Tibial artery (tissue), 4 donors: ENCODE data around the gene ZMIZ1.

Source experiments
- DNase-seq, 2 donors: peaks; one replicate each; pipeline ENCODE4 v3.0.0-alpha.2; 2019
- H3K27ac ChIP-seq, 2 donors: fragments of 200-600 bp; sonication (generic) in 1 of 2; 1 replicate in 1 of 2; 2 replicates in 1 of 2; pipeline ENCODE4 v1.5.1; 2018 to 2019; ENCODE audit warnings: mild to moderate bottlenecking in 1 of 2
- H3K27me3 ChIP-seq, 2 donors: fragments of 200-600 bp; sonication (generic) in 1 of 2; one replicate each; pipeline versions ENCODE4 v1.5.1 to v1.6.0; 2016 to 2019
- H3K36me3 ChIP-seq, 3 donors: fragments of 200-600 bp; sonication (generic) in 2 of 3; one replicate each; pipeline ENCODE4 v1.5.1; 2016 to 2019; ENCODE audit warnings: mild to moderate bottlenecking in 2 of 3
- H3K4me1 ChIP-seq, 4 donors: fragments of 200-600 bp; sonication (generic) in 2 of 4; 1 replicate in 3 of 4; 2 replicates in 1 of 4; pipeline ENCODE4 v1.5.1; 2016 to 2019
- H3K4me3 ChIP-seq, 2 donors: fragments of 200-600 bp; sonication (generic) in 1 of 2; 1 replicate in 1 of 2; 2 replicates in 1 of 2; pipeline ENCODE4 v1.5.1; 2018 to 2019; ENCODE audit warnings: mild to moderate bottlenecking in 2 of 2
- H3K9me3 ChIP-seq, 3 donors: fragments of 200-600 bp; sonication (generic) in 1 of 3; one replicate each; pipeline ENCODE4 v1.5.1; 2016 to 2019
- CTCF ChIP-seq, 2 experiments: fragments of 200-600 bp in 1 of 2; fragments of 450-650 bp in 1 of 2; IDR thresholded peaks; one replicate each; pipeline ENCODE4 v1.5.1; 2017 to 2019; ENCODE audit warnings: antibody characterized with exemption in 2 of 2, mild to moderate bottlenecking in 1 of 2, moderate library complexity in 1 of 2
- intact Hi-C: fragments of 100-400 bp; cut with DNase I; formaldehyde crosslinking; loops from one replicate; pipeline ENCODE4 v1.15.0; 2023; ENCODE audit warnings: low total_unique reads

The ZMIZ1 gene

GRCh38 chr10:79068562-79069324, at the start of gene ZMIZ1:
Gene ZMIZ1, plus strand, starts transcription at chr10:79068966. Its CDS starts 132,667 bp downstream, at chr10:79201633.
- TF ChIP-seq CTCF (IDR thresholded peaks at IDR 0.05), result peak; percentile 2 to 24
- peak within 1 kb of the TSS; percentile 97 to 100 for H3K27ac ChIP-seq
- intact Hi-C loops, result loop anchor here (5.0 kb wide), 2 partner anchors 129 to 381 kb away; no protein-coding TSS in a partner anchor

GRCh38 chr10:79019441-79020014, 49.2 kb upstream of the ZMIZ1 start:
- Histone ChIP-seq H3K27ac (no peak overlapping the region), H3K9me3 (peaks cover 0 to 6% (median 0%) of the 10 kb centered on the region in 3 donors), H3K4me1 (no peaks in the 10 kb centered on the region), H3K4me3 (no peak overlapping the region), H3K36me3 (no peaks in the 10 kb centered on the region), H3K27me3 (no peaks in the 10 kb centered on the region)
- DNase-seq, result peak; percentile 7 to 25
- intact Hi-C loops, result no loop called here
- no peak for TF ChIP-seq CTCF (IDR thresholded peaks at IDR 0.05)

More at GRCh38 chr10:79068562-79069324, at the start of gene ZMIZ1:
- H3K9me3 ChIP-seq, result no peaks in the 10 kb centered on the region
- H3K4me3 ChIP-seq, result peak within 1 kb of the TSS; percentile 70 to 95
- no peaks in the 10 kb centered on the region for H3K27me3 ChIP-seq
- H3K36me3 ChIP-seq, result no peaks in the 10 kb centered on the region
- peaks cover 9 to 49% (median 37%) of the 10 kb centered on the region in 4 donors for H3K4me1 ChIP-seq
- peak; percentile 94 to 95 for DNase-seq

- H3K27ac ChIP-seq, result no peak overlapping the region
- DNase-seq, result peak; percentile 70 to 80
These were observed 48.7 kb upstream of the ZMIZ1 start for GRCh38 chr10:79020015-79020491.

GRCh38 chr10:79020605-79021004, 48.2 kb upstream of the ZMIZ1 start:
- H3K27ac ChIP-seq, result no peak overlapping the region
- no peak overlapping the region for H3K4me3 ChIP-seq
- H3K27me3 ChIP-seq, result no peaks in the 10 kb centered on the region
- H3K9me3 ChIP-seq, result peaks cover 0 to 6% (median 0%) of the 10 kb centered on the region in 3 donors
- H3K36me3 ChIP-seq, result no peaks in the 10 kb centered on the region
- TF ChIP-seq CTCF (IDR thresholded peaks at IDR 0.05), result no peak
- peak in 1 of 2 donors; percentile 38 for DNase-seq
- intact Hi-C loops, result no loop called here
- no peaks in the 10 kb centered on the region for H3K4me1 ChIP-seq

More at GRCh38 chr10:79020015-79020491, 48.7 kb upstream of the ZMIZ1 start:
- Histone ChIP-seq H3K4me3 (no peak overlapping the region), H3K36me3 (no peaks in the 10 kb centered on the region), H3K9me3 (peaks cover 0 to 6% (median 0%) of the 10 kb centered on the region in 3 donors), H3K27me3 (no peaks in the 10 kb centered on the region), H3K4me1 (no peaks in the 10 kb centered on the region)
- intact Hi-C loops, result no loop called here
- TF ChIP-seq CTCF (IDR thresholded peaks at IDR 0.05), result no peak

- H3K9me3 ChIP-seq, result peaks cover 0 to 6% (median 0%) of the 10 kb centered on the region in 3 donors
- H3K36me3 ChIP-seq, result no peaks in the 10 kb centered on the region
- H3K27ac ChIP-seq, result no peak overlapping the region
- no peaks in the 10 kb centered on the region for H3K27me3 ChIP-seq
- intact Hi-C loops, result no loop called here
- H3K4me3 ChIP-seq, result no peak overlapping the region
- no peak for TF ChIP-seq CTCF (IDR thresholded peaks at IDR 0.05)
- peak in 1 of 2 donors; percentile 54 for DNase-seq
- no peaks in the 10 kb centered on the region for H3K4me1 ChIP-seq
These were observed 47.3 kb upstream of the ZMIZ1 start for GRCh38 chr10:79021331-79021907.
